HG02970 (cell line): ENCODE data around the gene LMO7.
A peak's percentile ranks its signal among the peaks of the same experiment; 100 is the strongest.

Experiments used
- ATAC-seq: cut with Tn5 transposase; IDR thresholded peaks from one replicate; pipeline ENCODE4 v1.9.1; 2021; ENCODE audit warnings: mild to moderate bottlenecking, moderate library complexity, moderate number of reproducible peaks; ENCODE audit not compliant: unreplicated experiment, low FRiP score

Gene LMO7

DNA sequence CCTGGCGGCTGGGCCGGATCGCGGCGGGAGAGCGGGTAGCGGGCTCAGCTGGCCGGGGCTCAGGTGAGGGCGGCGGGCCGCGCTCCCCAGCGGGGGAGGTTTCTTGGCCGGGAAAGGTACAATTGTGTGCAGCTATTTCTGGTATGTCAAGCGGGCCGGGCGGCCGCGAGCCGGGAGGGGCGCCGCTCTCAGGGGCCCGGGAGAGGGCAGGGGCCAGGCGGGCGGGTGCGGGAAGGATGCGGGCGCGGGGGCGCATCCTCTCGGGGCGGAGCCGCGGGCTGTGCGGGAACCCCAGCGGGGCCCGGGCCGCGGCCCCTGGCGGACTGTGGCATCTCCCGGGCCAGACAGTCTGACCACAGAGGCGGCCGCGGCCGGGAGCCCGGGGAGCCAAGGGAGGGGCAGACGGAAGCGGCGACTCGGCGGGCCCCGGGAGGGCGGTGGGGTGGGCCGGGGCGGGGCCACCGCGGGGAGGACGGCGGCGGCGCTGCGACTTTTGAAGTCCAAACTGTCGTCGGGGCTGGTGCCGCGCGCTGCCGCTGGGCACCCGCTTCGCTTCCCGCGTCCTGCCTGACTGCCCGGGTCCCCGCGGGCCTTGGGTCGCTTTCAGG lies at the start of gene LMO7:
TSS of gene LMO7 (plus strand) at position 503 of the 608 bp plus-strand sequence. CDS start 328 bp downstream, outside the sequence.
- peak; percentile 57 for ATAC-seq

- ATAC-seq: no peak
These were observed 48.5 kb upstream of the LMO7 start for GRCh38 chr13:75587679-75588078.

GRCh38 chr13:75596657-75597182 lies 39.4 kb upstream of the LMO7 start:
- no peak for ATAC-seq

- no peak for ATAC-seq
These were observed 35.8 kb upstream of the LMO7 start for GRCh38 chr13:75600371-75600770.

DNA sequence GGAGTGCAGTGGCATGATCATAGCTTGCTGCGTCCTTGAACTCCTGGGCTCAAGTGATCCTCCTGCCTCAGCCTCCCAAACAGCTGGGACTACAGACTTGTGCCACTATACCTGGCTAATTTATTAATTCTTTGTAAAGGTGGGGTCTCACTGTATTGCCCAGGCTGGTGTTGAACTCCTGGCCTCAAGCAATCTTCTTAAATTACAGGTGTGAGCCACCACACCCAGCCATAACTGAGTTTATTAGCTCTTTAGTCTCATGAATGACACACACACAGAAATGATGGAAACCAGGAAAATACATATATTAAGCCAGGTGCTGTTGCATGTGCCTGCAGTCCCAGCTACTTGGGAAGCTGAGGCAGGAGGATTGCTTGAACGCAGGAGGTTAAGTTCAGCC lies 33.1 kb upstream of the LMO7 start:
- no peak for ATAC-seq

DNA sequence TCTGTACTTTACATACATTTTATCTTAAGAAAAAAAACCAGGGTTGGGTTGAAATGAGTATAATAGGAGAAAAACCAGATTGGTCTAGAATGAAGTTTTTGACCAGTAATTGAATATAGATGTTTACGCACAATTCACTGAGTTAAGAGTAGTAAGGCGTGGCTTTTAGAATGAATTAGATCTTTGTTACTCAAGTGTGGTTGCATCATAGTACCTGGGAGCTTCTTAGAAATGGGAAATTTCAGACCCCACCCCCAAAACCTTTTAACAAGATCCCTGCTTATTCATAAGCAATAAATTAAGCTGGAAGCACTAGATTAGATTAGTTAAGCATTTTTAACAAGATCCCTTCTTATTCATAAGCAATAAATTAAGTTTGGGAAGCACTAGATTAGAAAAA lies 28.7 kb upstream of the LMO7 start:
- ATAC-seq: no peak

DNA sequence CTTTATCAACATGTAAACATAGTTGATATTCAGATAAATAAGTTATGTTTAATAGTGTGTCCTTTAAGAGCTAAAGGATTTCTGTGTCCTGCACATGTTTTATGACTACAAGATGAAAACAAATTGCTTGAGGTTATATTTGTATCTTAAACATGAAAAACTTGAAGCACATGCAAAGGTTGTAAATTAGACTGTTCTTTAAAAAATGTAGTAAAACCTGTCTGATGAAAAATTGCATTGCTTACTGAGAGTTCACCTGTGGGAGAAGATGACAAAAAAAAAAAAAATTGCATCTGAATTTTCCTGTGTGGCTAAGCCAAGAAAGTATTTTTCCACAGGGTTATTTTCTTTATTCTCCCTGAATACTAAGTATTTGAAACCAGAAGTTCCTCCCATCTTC lies 25.7 kb upstream of the LMO7 start:
- no peak for ATAC-seq

DNA sequence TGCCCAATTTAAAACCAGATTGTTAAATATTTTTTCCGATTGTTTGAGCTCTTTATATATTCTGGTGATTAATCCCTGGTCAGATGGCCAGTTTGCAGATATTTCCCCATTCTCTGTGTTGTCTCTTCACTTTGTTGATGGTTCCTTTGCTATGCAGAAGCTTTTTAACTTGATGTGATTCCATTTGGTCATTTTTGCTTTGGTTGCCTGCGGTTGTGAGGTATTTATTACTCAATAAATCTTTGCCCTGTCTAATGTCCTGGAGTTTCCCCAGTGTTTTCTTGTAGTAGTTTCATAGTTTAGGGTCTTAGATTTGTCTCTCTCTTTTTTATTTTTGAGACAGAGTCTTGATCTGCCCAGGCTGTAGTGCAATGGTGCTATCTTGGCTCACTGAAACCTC lies 23.8 kb upstream of the LMO7 start:
- no peak for ATAC-seq

GRCh38 chr13:75617230-75617629 lies 18.9 kb upstream of the LMO7 start:
- ATAC-seq: no peak

DNA sequence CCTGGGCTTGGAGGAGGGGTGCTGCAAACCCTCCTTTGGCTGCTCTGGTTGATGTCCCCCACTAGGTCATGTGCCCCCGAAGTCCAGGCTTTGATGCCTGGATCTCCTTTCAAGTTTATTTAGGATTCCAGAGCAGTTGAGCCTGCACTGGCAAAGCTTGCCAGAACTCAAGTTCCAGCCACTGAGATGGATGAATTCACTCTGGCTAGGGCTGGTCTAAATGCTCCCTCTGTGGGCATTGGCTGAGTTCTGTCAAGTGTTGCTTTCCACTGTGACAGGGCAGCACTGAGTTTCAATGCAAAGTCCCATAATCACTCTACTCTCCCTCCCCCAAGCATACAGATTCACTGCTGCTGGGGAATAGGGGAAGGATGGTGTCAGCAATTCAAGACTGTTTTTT lies 17.8 kb upstream of the LMO7 start:
- ATAC-seq: no peak

GRCh38 chr13:75620020-75620419 lies 16.1 kb upstream of the LMO7 start:
- no peak for ATAC-seq

- no peak for ATAC-seq
These were observed 15.0 kb upstream of the LMO7 start for GRCh38 chr13:75621147-75621546.

- ATAC-seq: no peak
These were observed 7.3 kb upstream of the LMO7 start for GRCh38 chr13:75628801-75629200.

GRCh38 chr13:75633285-75633684 lies 2.8 kb upstream of the LMO7 start:
- no peak for ATAC-seq

DNA sequence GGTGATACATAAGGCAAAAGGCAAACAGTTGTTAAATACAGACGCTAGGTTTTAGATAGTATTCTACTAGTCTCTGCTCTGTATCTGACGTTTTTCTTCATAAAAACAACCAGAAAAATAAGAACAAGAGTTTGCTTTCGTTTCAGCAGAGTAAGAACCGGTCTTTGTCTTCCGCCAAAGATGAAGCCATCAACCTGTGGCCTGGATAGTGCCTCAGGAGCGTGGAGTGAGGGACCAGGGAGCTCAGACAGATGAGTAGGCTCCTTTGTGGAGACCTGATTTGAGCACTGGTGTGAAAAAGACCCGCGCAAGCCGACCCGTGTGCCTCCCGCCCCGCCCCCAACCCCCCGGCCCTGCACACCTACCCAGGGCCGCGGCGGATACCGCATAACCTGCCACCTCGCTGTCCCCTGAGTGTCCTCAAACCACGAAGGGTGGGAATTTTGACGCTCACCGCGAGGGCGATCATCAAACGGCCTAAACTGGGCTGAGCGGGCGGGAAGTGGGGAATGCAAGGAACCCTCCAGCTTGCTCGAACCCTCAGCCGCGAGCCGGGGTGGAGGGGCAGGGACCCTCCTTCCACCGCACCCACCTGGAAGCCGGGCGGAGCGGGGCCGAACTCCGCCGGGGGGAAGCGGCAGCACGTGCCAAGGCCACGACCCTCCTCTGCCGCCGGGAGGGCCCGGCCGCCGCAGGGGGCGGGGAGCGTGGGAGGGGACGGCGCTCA lies 866 bp upstream of the LMO7 start:
- peak; percentile 26 for ATAC-seq

GRCh38 chr13:75636436-75637180 lies 478 bp downstream of the LMO7 start:
- ATAC-seq: peak; percentile 43

DNA sequence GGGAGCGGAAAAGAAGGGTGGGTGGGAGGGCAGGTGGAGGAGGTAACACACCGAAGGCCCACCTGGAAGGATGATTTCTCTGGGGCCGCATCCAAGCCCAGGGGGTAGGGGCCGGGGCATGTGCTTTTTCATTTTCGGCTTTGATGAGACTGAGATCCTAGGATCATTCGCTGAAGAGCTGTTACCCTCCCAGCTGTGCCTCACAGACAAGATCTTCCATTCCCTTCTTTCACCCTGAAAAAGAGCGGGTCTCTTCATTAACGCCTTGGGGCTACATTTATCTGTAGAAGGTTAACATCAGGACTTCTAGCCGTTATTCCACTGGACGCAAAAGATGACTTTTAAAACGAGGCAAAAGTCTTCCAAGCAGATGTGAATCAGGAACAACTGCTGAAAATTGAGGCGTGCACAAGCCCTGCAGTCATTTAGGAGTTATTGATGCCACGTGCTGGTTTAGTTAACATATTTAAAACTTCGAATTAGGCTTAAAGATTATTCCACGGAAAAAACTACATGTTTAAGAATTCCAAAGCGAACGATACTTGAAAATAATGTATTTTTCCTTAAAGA lies 1.1 kb downstream of the LMO7 start:
- no peak for ATAC-seq

GRCh38 chr13:75639454-75639853 lies 3.3 kb downstream of the LMO7 start:
- no peak for ATAC-seq

GRCh38 chr13:75641026-75641425 lies 4.9 kb downstream of the LMO7 start:
- no peak for ATAC-seq

DNA sequence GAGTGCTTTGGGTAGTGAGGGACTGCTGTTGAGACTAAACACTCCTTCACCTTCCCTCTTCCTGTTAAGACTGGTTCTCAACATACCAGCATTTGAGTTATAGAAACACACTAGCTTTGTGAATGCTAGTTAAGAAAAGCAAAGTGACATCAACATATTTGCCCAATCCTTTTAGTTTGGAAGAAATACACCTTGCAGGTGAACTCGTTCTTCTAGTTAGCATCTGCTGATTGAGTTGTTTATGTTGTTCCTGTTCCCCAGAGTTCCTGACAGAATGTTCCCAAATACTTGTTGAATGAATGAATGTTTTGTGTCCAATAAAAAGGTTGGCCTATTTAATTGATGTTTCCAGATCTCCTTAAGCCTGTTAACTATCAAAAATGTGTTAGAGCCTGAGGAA lies 7.1 kb downstream of the LMO7 start:
- ATAC-seq: no peak

DNA sequence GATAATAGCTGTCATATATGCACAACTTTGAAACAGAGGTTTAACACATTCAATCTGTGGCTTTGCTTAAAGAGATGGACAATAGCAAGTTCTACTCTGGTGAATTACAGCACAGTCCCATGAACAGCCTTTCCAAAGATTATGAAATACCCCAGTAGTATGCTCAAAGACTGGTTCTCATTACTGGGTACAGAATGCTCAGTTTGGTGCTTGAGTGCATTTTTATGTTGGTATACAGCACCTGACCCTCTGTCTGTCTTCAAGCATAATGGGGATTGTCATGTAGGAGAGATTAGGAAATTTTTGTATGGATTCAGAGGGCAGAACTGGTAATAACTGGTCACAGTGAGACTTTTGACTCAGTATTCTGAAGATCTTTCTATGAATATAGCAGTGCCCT lies 7.6 kb downstream of the LMO7 start:
- ATAC-seq: no peak
